Right hindlimb (tissue), 1 donor: Measurements from ENCODE around the gene INO80.

Source experiments
- DNase-seq: peaks from one replicate; pipeline ENCODE4 v3.0.0-alpha.2; 2018

The INO80 gene

GRCh38 chr15:40943764-40944365 lies 172.2 kb downstream of the INO80 start:
- no peak for DNase-seq

GRCh38 chr15:40942878-40943277 lies 173.2 kb downstream of the INO80 start:
- DNase-seq = no peak

DNA sequence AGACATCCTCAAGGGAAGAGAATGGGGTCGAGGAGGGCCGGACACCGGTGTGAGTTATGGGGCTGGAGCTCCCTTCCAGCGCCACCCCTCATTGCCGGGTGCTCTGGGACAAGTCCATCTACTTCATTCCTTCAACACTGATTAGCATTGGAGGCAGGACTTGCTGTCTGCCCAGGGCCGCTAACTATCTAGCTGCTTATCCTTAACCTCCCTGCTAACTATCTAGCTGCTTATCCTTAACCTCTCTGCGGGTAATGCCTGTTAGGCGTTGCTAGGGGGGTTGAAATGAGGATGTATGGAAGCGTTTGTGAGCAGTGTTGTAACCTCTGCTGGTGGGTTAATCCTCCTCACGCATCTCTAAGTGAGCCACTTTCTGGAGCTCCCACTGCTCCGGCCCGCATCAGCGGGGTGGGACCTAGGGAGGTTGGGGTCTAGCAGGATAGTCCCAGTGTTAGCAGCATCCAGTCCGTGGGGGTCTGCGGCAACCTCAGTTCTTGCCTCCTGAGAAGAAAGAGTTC lies 173.7 kb downstream of the INO80 start:
- no peak for DNase-seq

DNA sequence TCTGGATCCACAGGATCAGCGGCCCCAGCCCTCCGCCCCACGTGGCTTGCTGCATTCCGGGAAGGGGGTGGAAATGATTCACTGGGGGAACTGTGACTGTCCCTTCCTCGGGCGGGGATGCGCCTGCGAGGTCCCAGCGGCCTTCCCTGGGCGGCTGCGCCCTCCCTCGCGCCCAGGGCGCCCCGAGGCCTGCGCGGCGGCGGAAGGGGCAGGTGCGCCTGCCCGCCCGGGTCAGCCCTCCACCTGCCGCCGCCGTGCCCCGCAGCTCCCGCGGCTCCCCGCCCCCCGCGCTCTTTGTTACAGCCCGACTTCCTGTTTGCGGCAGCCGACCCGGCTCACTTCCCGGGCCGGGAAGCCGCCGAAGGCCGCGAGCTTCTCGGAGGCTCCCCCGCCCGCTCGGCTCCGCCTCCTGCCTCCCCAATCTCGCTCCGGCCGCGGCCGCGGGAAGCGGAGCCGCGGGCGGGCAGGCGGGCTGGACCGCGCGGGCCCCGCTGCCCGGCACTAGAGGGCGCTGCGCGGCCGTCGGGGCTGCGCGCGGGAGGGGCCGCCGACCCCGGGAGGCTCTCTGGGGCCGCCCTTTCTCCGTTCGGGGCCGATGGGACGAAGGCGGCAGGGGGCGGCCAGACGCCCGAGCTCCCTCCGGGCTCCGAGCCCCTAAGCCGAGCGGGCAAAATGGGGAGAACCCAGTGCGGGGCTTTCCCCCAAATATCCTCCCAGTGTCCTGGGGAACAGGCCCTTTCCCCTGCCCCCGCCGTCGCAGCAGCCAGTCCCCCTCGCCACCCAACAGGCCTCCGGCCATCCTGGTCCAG lies 174.3 kb downstream of the INO80 start:
- DNase-seq = peak; percentile 80

- no peak for DNase-seq
Observed at GRCh38 chr15:40941068-40941527, 175.0 kb downstream of the INO80 start.

GRCh38 chr15:40940296-40940801 lies 175.7 kb downstream of the INO80 start:
- DNase-seq = no peak

DNA sequence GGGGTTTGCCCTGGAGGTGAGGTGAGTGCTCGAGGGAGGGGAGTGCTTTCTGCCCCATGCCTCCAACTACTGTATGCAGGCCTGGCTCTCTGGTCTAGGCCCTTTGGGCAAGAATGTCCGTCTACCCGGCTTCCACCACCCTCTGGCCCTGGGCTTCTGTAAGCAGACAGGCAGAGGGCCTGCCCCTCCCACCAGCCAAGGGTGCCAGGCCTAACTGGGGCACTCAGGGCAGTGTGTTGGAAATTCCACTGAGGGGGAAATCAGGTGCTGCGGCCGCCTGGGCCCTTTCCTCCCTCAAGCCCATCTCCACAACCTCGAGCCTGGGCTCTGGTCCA lies 177.6 kb downstream of the INO80 start:
- no peak for DNase-seq

DNA sequence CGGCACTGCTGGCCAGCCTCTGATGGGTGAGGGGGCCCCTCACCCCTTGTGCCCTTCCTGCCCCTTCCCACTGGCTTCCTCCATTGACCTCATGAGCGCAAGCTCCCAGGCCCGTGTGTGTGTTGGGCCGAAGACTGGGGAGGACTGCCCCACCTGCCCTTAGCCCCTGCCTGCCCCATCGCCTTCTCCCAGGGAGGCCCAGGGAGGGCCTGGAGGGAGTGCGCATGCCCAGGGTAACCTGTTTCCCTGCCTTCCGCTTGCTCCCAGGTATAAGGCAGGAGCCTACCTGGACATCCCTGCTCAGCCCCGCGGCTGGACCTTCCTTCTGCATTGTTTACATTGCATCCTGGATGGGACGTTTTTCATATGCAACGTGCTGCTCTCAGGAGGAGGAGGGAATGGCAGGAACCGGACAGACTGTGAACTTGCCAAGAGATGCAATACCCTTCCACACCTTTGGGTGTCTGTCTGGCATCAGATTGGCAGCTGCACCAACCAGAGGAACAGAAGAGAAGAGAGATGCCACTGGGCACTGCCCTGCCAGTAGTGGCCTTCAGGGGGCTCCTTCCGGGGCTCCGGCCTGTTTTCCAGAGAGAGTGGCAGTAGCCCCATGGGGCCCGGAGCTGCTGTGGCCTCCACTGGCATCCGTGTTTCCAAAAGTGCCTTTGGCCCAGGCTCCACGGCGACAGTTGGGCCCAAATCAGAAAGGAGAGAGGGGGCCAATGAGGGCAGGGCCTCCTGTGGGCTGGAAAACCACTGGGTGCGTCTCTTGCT lies 178.1 kb downstream of the INO80 start:
- DNase-seq = no peak

GRCh38 chr15:40936709-40937666 lies 179.1 kb downstream of the INO80 start:
- DNase-seq = no peak

- no peak for DNase-seq
Observed at GRCh38 chr15:40936234-40936708, 179.8 kb downstream of the INO80 start.

GRCh38 chr15:40934457-40934856 lies 181.6 kb downstream of the INO80 start:
- no peak for DNase-seq

DNA sequence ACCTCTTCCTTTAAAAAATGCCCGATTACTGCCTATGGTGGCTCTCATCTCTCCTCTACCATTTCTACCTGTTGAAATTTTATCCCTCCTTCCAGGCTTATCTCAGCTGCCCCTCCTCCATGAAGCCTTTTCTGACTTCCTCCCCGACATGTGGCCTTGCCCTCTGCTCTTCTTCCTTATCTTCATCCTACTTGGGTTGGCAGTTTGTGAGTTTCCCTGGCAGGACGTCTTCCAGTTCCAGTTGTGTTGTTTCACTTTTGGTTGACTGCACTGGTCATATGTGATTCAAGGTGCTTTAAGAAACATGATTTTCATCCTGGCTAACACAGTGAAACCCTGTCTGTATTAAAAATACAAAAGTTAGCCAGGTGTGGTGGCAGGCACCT lies 182.6 kb downstream of the INO80 start:
- DNase-seq = no peak

- no peak for DNase-seq
Observed at GRCh38 chr15:40932649-40933516, 183.2 kb downstream of the INO80 start.

- DNase-seq = no peak
Observed at GRCh38 chr15:40932156-40932555, 183.9 kb downstream of the INO80 start.

- no peak for DNase-seq
Observed at GRCh38 chr15:40931300-40932142, 184.6 kb downstream of the INO80 start.

- DNase-seq = peak; percentile 67
Observed at GRCh38 chr15:40930430-40931299, 185.4 kb downstream of the INO80 start.

DNA sequence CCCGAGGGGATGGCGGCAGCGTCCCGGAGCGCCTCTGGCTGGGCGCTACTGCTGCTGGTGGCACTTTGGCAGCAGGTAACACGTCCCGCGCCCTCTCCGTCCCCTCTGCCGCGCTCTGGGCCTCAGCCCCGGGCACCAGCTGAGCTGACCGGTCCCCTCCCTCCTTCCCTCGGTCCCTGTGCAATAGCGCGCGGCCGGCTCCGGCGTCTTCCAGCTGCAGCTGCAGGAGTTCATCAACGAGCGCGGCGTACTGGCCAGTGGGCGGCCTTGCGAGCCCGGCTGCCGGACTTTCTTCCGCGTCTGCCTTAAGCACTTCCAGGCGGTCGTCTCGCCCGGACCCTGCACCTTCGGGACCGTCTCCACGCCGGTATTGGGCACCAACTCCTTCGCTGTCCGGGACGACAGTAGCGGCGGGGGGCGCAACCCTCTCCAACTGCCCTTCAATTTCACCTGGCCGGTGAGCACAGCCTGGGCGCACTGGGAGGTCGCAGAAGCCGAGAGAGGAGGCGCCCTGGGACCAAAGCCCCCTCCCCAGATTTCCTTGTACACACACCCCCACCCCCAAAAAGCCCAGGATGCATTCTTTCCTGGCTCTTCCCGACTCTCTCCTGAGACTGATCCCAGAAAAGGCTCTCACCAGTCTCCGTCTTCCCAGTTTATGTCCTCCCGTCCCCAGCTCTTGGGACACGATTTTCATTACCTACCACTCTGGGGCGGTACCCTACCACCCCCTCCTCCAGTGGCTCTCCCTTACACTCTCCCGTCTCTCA lies 186.2 kb downstream of the INO80 start:
- DNase-seq = peak; percentile 77
